Neural progenitor cell (in vitro differentiated cells): ENCODE data around the gene FOLR1. TPM values are rescaled to one million over a fixed set of nuclear protein-coding genes. Genes with fewer than 3 reads are reported as not detected.
"Not testable (repeated sequence)": the region's sequence is repeated elsewhere in the genome, so short reads cannot be mapped to it uniquely, and the experiment has no call there.

Source experiments
- DNase-seq: peaks from one replicate; pipeline ENCODE4 v3.0.0-alpha.2; 2016; ENCODE audit warnings: low spot score
- H2AFZ ChIP-seq: fragments of 200-600 bp; sonication (generic); replicated peaks from 2 replicates; pipeline ENCODE4 v1.6.1; 2016; ENCODE audit warnings: antibody characterized with exemption
- H3F3A ChIP-seq: fragments of 200-600 bp; sonication (generic); 2 replicates; pipeline ENCODE4 v1.6.1; 2016; ENCODE audit warnings: antibody characterized with exemption, low read depth
- H3K27ac ChIP-seq: fragments of 200-600 bp; sonication (generic); 2 replicates; pipeline ENCODE4 v1.5.1; 2016; ENCODE audit warnings: mild to moderate bottlenecking
- H3K27me3 ChIP-seq: fragments of 200-600 bp; sonication (generic); 2 replicates; pipeline ENCODE4 v1.6.1; 2016; ENCODE audit warnings: mild to moderate bottlenecking, moderate library complexity
- H3K36me3 ChIP-seq: fragments of 200-600 bp; sonication (generic); 2 replicates; pipeline ENCODE4 v1.5.1; 2016
- H3K4me1 ChIP-seq: fragments of 200-600 bp; sonication (generic); 2 replicates; pipeline ENCODE4 v1.6.1; 2016; ENCODE audit warnings: mixed run types
- H3K4me2 ChIP-seq: fragments of 200-600 bp; sonication (generic); 2 replicates; pipeline ENCODE4 v1.6.1; 2016
- H3K4me3 ChIP-seq: fragments of 200-600 bp; sonication (generic); 2 replicates; pipeline ENCODE4 v1.5.1; 2016
- H3K79me2 ChIP-seq: fragments of 200-600 bp; sonication (generic); 2 replicates; pipeline ENCODE4 v1.6.1; 2016; ENCODE audit warnings: low read depth
- H3K9ac ChIP-seq: fragments of 200-600 bp; sonication (generic); 2 replicates; pipeline ENCODE4 v1.6.1; 2016
- H3K9me3 ChIP-seq: fragments of 200-600 bp; sonication (generic); 2 replicates; pipeline ENCODE4 v1.5.1; 2016; ENCODE audit warnings: low read depth
- H4K20me1 ChIP-seq: fragments of 200-600 bp; sonication (generic); 2 replicates; pipeline ENCODE4 v1.6.1; 2016; ENCODE audit warnings: low read depth
- H3K27ac Mint-ChIP-seq: 3 replicates; pipeline ENCODE4 v1.8.0; 2021; ENCODE audit warnings: mixed read lengths
- H3K27me3 Mint-ChIP-seq: 2 replicates; pipeline ENCODE4 v1.8.0; 2022; ENCODE audit warnings: low read depth, mild to moderate bottlenecking, inconsistent platforms, moderate library complexity, mixed read lengths; ENCODE audit not compliant: insufficient read depth
- H3K36me3 Mint-ChIP-seq: 3 replicates; pipeline ENCODE4 v1.8.0; 2021; ENCODE audit warnings: mixed read lengths
- H3K4me1 Mint-ChIP-seq: 3 replicates; pipeline ENCODE4 v1.8.0; 2021; ENCODE audit warnings: mixed read lengths
- H3K4me3 Mint-ChIP-seq: 3 replicates; pipeline ENCODE4 v1.8.0; 2021; ENCODE audit warnings: mild to moderate bottlenecking, moderate library complexity, mixed read lengths
- H3K9me3 Mint-ChIP-seq: 3 replicates; pipeline ENCODE4 v1.8.0; 2020; ENCODE audit warnings: mixed read lengths
- CTCF ChIP-seq: fragments of 200-600 bp; sonication (generic); IDR thresholded peaks from 2 replicates; pipeline ENCODE4 v1.5.1; 2017; ENCODE audit warnings: antibody characterized with exemption, mild to moderate bottlenecking
- EZH2 ChIP-seq: fragments of 200-600 bp; sonication (generic); IDR thresholded peaks from 2 replicates; pipeline ENCODE4 v1.6.1; 2017; ENCODE audit warnings: antibody characterized with exemption, mild to moderate bottlenecking, moderate library complexity
- EZH2phosphoT487 ChIP-seq: fragments of 200-600 bp; sonication (generic); IDR thresholded peaks from 2 replicates; pipeline ENCODE4 v1.6.1; 2017; ENCODE audit warnings: antibody characterized with exemption
- total RNA-seq: library from RNA; depleted of rRNA; stranded (reverse); fragments of >200 nt; gene quantifications from 2 replicates; pipeline ENCODE4 v1.2.3, GENCODE V29; 2015; ENCODE audit warnings: low replicate concordance

Gene FOLR1
- total RNA-seq, 1 donor from 2014 or later: 3.6 TPM

GRCh38 chr11:72150882-72151281 is 41.1 kb upstream of the FOLR1 start:
- H3K36me3 Mint-ChIP-seq: no peaks in the 10 kb centered on the region
- H3K27me3 Mint-ChIP-seq: no peaks in the 10 kb centered on the region
- no peak overlapping the region for H3K27ac Mint-ChIP-seq

GRCh38 chr11:72153874-72154273 is 38.1 kb upstream of the FOLR1 start:
- not testable (repeated sequence) for H3K27me3 Mint-ChIP-seq, H3K4me2 ChIP-seq, DNase-seq, H3K9me3 ChIP-seq, H3K4me3 ChIP-seq, H3K27me3 ChIP-seq, H3K4me3 Mint-ChIP-seq, H3K79me2 ChIP-seq, H3K4me1 ChIP-seq, H3F3A ChIP-seq, H3K36me3 ChIP-seq, H3K27ac ChIP-seq, H3K36me3 Mint-ChIP-seq, H3K9ac ChIP-seq, H3K27ac Mint-ChIP-seq, H4K20me1 ChIP-seq, H3K4me1 Mint-ChIP-seq, H3K9me3 Mint-ChIP-seq, H2AFZ ChIP-seq

More at GRCh38 chr11:72150882-72151281, 41.1 kb upstream of the FOLR1 start:
- no peak for DNase-seq
- Mint-ChIP-seq H3K9me3 (no peaks in the 10 kb centered on the region), H3K4me3 (no peak overlapping the region), H3K4me1 (no peaks in the 10 kb centered on the region)
- Histone ChIP-seq H3K27ac (no peak overlapping the region), H2AFZ (no peak overlapping the region), H3F3A (no peaks in the 10 kb centered on the region), H4K20me1 (no peaks in the 10 kb centered on the region), H3K79me2 (no peaks in the 10 kb centered on the region), H3K9me3 (no peaks in the 10 kb centered on the region), H3K9ac (no peak overlapping the region), H3K27me3 (no peaks in the 10 kb centered on the region), H3K4me3 (no peak overlapping the region), H3K4me1 (no peaks in the 10 kb centered on the region), H3K4me2 (no peak overlapping the region), H3K36me3 (no peaks in the 10 kb centered on the region)
- TF ChIP-seq EZH2 (no peak), EZH2phosphoT487 (no peak), CTCF (no peak)

GRCh38 chr11:72154816-72155215 is 37.1 kb upstream of the FOLR1 start:
- Mint-ChIP-seq H3K27me3 (peaks cover 3% of the 10 kb centered on the region), H3K27ac (no peak overlapping the region), H3K36me3 (no peaks in the 10 kb centered on the region), H3K4me3 (no peak overlapping the region), H3K9me3 (no peaks in the 10 kb centered on the region), H3K4me1 (no peaks in the 10 kb centered on the region)
- no peak for DNase-seq
- H3F3A ChIP-seq: no peaks in the 10 kb centered on the region
- no peak overlapping the region for H3K4me3 ChIP-seq
- no peak overlapping the region for H3K27ac ChIP-seq
- no peaks in the 10 kb centered on the region for H3K36me3 ChIP-seq
- no peak overlapping the region for H3K4me2 ChIP-seq
- TF ChIP-seq EZH2phosphoT487: no peak
- TF ChIP-seq EZH2: no peak
- peak overlapping the region; percentile 26 for H2AFZ ChIP-seq
- no peaks in the 10 kb centered on the region for H4K20me1 ChIP-seq
- H3K79me2 ChIP-seq: no peaks in the 10 kb centered on the region
- no peak overlapping the region for H3K9ac ChIP-seq
- no peaks in the 10 kb centered on the region for H3K4me1 ChIP-seq
- no peaks in the 10 kb centered on the region for H3K9me3 ChIP-seq
- no peaks in the 10 kb centered on the region for H3K27me3 ChIP-seq

DNA sequence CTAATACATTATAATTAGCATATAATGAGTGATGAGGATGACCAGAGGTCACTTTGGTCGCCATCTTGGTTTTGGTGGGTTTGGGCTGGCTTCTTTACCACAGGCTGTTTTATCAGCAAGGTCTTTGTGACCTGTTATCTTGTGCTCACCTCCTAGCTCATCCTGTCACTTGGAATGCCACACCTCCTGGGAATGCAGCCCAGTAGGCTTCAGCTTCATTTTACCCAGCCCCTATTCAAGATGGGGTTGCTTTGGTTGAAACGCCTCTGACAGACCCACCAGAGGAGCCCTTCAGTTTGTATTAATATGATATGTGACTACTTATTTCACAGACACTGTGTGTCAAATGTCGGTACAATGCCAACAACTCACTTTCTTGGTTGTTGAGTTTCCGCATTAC is 36.2 kb upstream of the FOLR1 start:
- H3K9ac ChIP-seq: no peak overlapping the region
- H3K27ac Mint-ChIP-seq: no peak overlapping the region
- H3K79me2 ChIP-seq: no peaks in the 10 kb centered on the region
- H3K4me1 ChIP-seq: no peaks in the 10 kb centered on the region
- H3F3A ChIP-seq: no peaks in the 10 kb centered on the region
- no peak overlapping the region for H3K4me3 ChIP-seq
- TF ChIP-seq EZH2 (no peak), EZH2phosphoT487 (no peak), CTCF (no peak)
- no peaks in the 10 kb centered on the region for H3K27me3 ChIP-seq
- H3K36me3 Mint-ChIP-seq: no peaks in the 10 kb centered on the region
- no peaks in the 10 kb centered on the region for H4K20me1 ChIP-seq
- peaks cover 3% of the 10 kb centered on the region for H3K27me3 Mint-ChIP-seq
- H3K9me3 ChIP-seq: no peaks in the 10 kb centered on the region
- no peaks in the 10 kb centered on the region for H3K4me1 Mint-ChIP-seq
- no peak overlapping the region for H3K27ac ChIP-seq
- H2AFZ ChIP-seq: no peak overlapping the region
- H3K36me3 ChIP-seq: no peaks in the 10 kb centered on the region
- no peak overlapping the region for H3K4me3 Mint-ChIP-seq
- no peak for DNase-seq
- H3K9me3 Mint-ChIP-seq: no peaks in the 10 kb centered on the region
- no peak overlapping the region for H3K4me2 ChIP-seq
